LoVo (cell line): ENCODE results near the gene MAFF.
"Not testable (repeated sequence)": the region's sequence is repeated elsewhere in the genome, so short reads cannot be mapped to it uniquely, and the experiment has no call there.

Experiments
- DNase-seq: peaks from one replicate; pipeline ENCODE4 v3.0.0-alpha.2; 2016; ENCODE audit warnings: low spot score

The MAFF gene

GRCh38 chr22:38177926-38178604 lies 23.7 kb upstream of the MAFF start:
- peak; percentile 90 for DNase-seq

GRCh38 chr22:38178605-38178937 lies 23.2 kb upstream of the MAFF start:
- DNase-seq, result not testable (repeated sequence)

- DNase-seq, result peak; percentile 41
Observed at GRCh38 chr22:38180841-38181452, 20.8 kb upstream of the MAFF start.

GRCh38 chr22:38181453-38182200 lies 20.2 kb upstream of the MAFF start, which contains the start of gene PLA2G6:
PLA2G6 (minus strand) TSS chr22:38181830; CDS start chr22:38169426, 12,404 bp downstream.
- DNase-seq, result peak; percentile 99

- DNase-seq, result no peak
Observed at GRCh38 chr22:38184788-38185187, 17.0 kb upstream of the MAFF start.

- no peak for DNase-seq
Observed at GRCh38 chr22:38186429-38186828, 15.4 kb upstream of the MAFF start.

GRCh38 chr22:38187413-38188212 lies 14.2 kb upstream of the MAFF start:
- DNase-seq, result no peak

GRCh38 chr22:38189104-38189503 lies 12.7 kb upstream of the MAFF start:
- no peak for DNase-seq

GRCh38 chr22:38190581-38190980 lies 11.2 kb upstream of the MAFF start:
- no peak for DNase-seq

- no peak for DNase-seq
Observed at GRCh38 chr22:38191055-38191454, 10.7 kb upstream of the MAFF start.

GRCh38 chr22:38191731-38192474 lies 9.9 kb upstream of the MAFF start:
- no peak for DNase-seq

GRCh38 chr22:38192475-38192863 lies 9.3 kb upstream of the MAFF start:
- DNase-seq, result no peak

GRCh38 chr22:38193580-38193979 lies 8.2 kb upstream of the MAFF start:
- DNase-seq, result no peak

GRCh38 chr22:38196791-38197419 lies 4.9 kb upstream of the MAFF start:
- DNase-seq, result no peak

- DNase-seq, result no peak
Observed at GRCh38 chr22:38199826-38200559, 1.8 kb upstream of the MAFF start.

- no peak for DNase-seq
Observed at GRCh38 chr22:38201371-38201710, 453 bp upstream of the MAFF start.

- peak; percentile 75 for DNase-seq
Observed at GRCh38 chr22:38202437-38203089, 769 bp downstream of the MAFF start.

GRCh38 chr22:38203090-38203810 lies 1.5 kb downstream of the MAFF start:
- DNase-seq, result peak; percentile 43

- no peak for DNase-seq
Observed at GRCh38 chr22:38203855-38204514, 2.2 kb downstream of the MAFF start.
